Mesenchymal stem cell (in vitro differentiated cells and primary cell): ENCODE results near the gene SRGAP2C.
"Not testable (repeated sequence)": the region's sequence is repeated elsewhere in the genome, so short reads cannot be mapped to it uniquely, and the experiment has no call there.

Experiments used
- DNase-seq: peaks from one replicate; pipeline ENCODE4 v3.0.0-alpha.2; 2013
- H2AFZ ChIP-seq: one replicate; pipeline ENCODE4 v1.6.1; 2013; ENCODE audit warnings: low read depth, mild to moderate bottlenecking, control low read depth, inconsistent platforms, low read length, moderate library complexity
- H2AK5ac ChIP-seq: 2 replicates; pipeline ENCODE4 v1.6.1; 2013; ENCODE audit warnings: low read length, moderate library complexity, mild to moderate bottlenecking, inconsistent platforms; ENCODE audit not compliant: severe bottlenecking
- H2BK120ac ChIP-seq: one replicate; pipeline ENCODE4 v1.6.1; 2013; ENCODE audit warnings: low read depth, mild to moderate bottlenecking, inconsistent platforms, low read length, moderate library complexity
- H2BK12ac ChIP-seq, 2 experiments: one replicate each; pipeline ENCODE4 v1.6.1; 2013; ENCODE audit warnings: inconsistent platforms in 2 of 2, low read length in 2 of 2, mild to moderate bottlenecking in 2 of 2, moderate library complexity in 2 of 2, control low read depth in 1 of 2
- H2BK15ac ChIP-seq: one replicate; pipeline ENCODE4 v1.6.1; 2013; ENCODE audit warnings: mild to moderate bottlenecking, low read depth, inconsistent platforms; ENCODE audit not compliant: poor library complexity, severe bottlenecking
- H2BK5ac ChIP-seq: 2 replicates; pipeline ENCODE4 v1.6.1; 2013; ENCODE audit warnings: low read depth, mild to moderate bottlenecking, low read length, control low read depth, inconsistent platforms; ENCODE audit not compliant: poor library complexity, severe bottlenecking
- H3K14ac ChIP-seq, 2 experiments: one replicate each; pipeline ENCODE4 v1.6.1; 2013; ENCODE audit warnings: inconsistent platforms in 2 of 2, low read length in 2 of 2, control low read depth in 1 of 2, mild to moderate bottlenecking in 1 of 2, moderate library complexity in 1 of 2
- H3K18ac ChIP-seq, 2 experiments: one replicate each; pipeline ENCODE4 v1.6.1; 2013; ENCODE audit warnings: inconsistent platforms in 2 of 2, low read length in 2 of 2, control low read depth in 1 of 2, low read depth in 1 of 2, mild to moderate bottlenecking in 1 of 2
- H3K23ac ChIP-seq, 2 experiments: one replicate each; pipeline ENCODE4 v1.6.1; 2013; ENCODE audit warnings: inconsistent platforms in 2 of 2, low read length in 2 of 2, mild to moderate bottlenecking in 2 of 2, moderate library complexity in 2 of 2, control low read depth in 1 of 2
- H3K27ac ChIP-seq: 2 replicates; pipeline ENCODE4 v1.5.1; 2013; ENCODE audit warnings: mild to moderate bottlenecking, moderate library complexity, low read length, control low read depth, inconsistent platforms; ENCODE audit not compliant: poor library complexity, severe bottlenecking
- H3K27me3 ChIP-seq, 2 experiments: 2 replicates each; pipeline versions ENCODE4 v1.6.1 to v1.7.0; 2013; ENCODE audit warnings: low read length in 2 of 2, mild to moderate bottlenecking in 2 of 2, moderate library complexity in 2 of 2, control low read depth in 1 of 2, inconsistent platforms in 1 of 2; ENCODE audit not compliant: control insufficient read depth in 1 of 2, insufficient read depth in 1 of 2
- H3K36me3 ChIP-seq, 2 experiments: 2 replicates each; pipeline versions ENCODE4 v1.6.1 to v1.7.0; 2013; ENCODE audit warnings: low read length in 2 of 2, control low read depth in 1 of 2, inconsistent platforms in 1 of 2, low read depth in 1 of 2, mild to moderate bottlenecking in 1 of 2; ENCODE audit not compliant: insufficient read depth in 2 of 2, control insufficient read depth in 1 of 2
- H3K4ac ChIP-seq, 2 experiments: one replicate each; pipeline ENCODE4 v1.6.1; 2013; ENCODE audit warnings: inconsistent platforms in 2 of 2, low read length in 2 of 2, mild to moderate bottlenecking in 2 of 2, moderate library complexity in 2 of 2, control low read depth in 1 of 2, low read depth in 1 of 2
- H3K4me1 ChIP-seq: 2 replicates; pipeline ENCODE4 v1.6.1; 2013; ENCODE audit warnings: low read depth, low read length, control low read depth; ENCODE audit not compliant: control insufficient read depth, insufficient read depth
- H3K4me2 ChIP-seq: 2 replicates; pipeline ENCODE4 v1.6.1; 2013; ENCODE audit warnings: low read length, mild to moderate bottlenecking, inconsistent platforms; ENCODE audit not compliant: poor library complexity, severe bottlenecking
- H3K4me3 ChIP-seq, 2 experiments: 2 replicates each; pipeline versions ENCODE4 v1.5.1 to v1.7.0; 2013; ENCODE audit warnings: low read length in 2 of 2, mild to moderate bottlenecking in 2 of 2, control low read depth in 1 of 2, low read depth in 1 of 2; ENCODE audit not compliant: insufficient read depth in 1 of 2
- H3K79me1 ChIP-seq: replicated peaks from 2 replicates; pipeline ENCODE4 v1.6.1; 2013; ENCODE audit warnings: mild to moderate bottlenecking, control low read depth, low read length, inconsistent platforms; ENCODE audit not compliant: poor library complexity, severe bottlenecking
- H3K9ac ChIP-seq: 2 replicates; pipeline ENCODE4 v1.7.0; 2013; ENCODE audit warnings: mild to moderate bottlenecking, low read length, moderate library complexity
- H3K9me3 ChIP-seq: 2 replicates; pipeline ENCODE4 v1.7.0; 2013; ENCODE audit warnings: mild to moderate bottlenecking, low read length; ENCODE audit not compliant: control insufficient read depth
- H4K8ac ChIP-seq: one replicate; pipeline ENCODE4 v1.6.1; 2013; ENCODE audit warnings: inconsistent platforms, mild to moderate bottlenecking, low read length, moderate library complexity
- H4K91ac ChIP-seq: one replicate; pipeline ENCODE4 v1.6.1; 2013; ENCODE audit warnings: mild to moderate bottlenecking, low read length, inconsistent platforms
- WGBS: methylation state at CpG from one replicate; pipeline ENCODE4 v1.1.7; 2013; ENCODE audit warnings: mixed read lengths; 5-methylcytosine and 5-hydroxymethylcytosine counted together

Gene SRGAP2C

GRCh38 chr1:121200232-121200631 lies 15.5 kb downstream of the SRGAP2C start:
- not testable (repeated sequence) for H3K27me3 ChIP-seq, H3K4ac ChIP-seq, H2BK120ac ChIP-seq, H4K91ac ChIP-seq, H3K14ac ChIP-seq, H3K4me3 ChIP-seq, H2BK15ac ChIP-seq, H3K9me3 ChIP-seq, H3K27ac ChIP-seq, H3K4me1 ChIP-seq, H3K79me1 ChIP-seq, H2AK5ac ChIP-seq, H2BK12ac ChIP-seq, H4K8ac ChIP-seq, H3K18ac ChIP-seq, H2AFZ ChIP-seq, H3K9ac ChIP-seq, H2BK5ac ChIP-seq, DNase-seq, H3K4me2 ChIP-seq, H3K23ac ChIP-seq, H3K36me3 ChIP-seq
- WGBS, result no CpG with 5 or more reads among the region's 1 CpG

GRCh38 chr1:121200985-121201981 lies 16.5 kb downstream of the SRGAP2C start:
- H3K4me3 ChIP-seq, H3K18ac ChIP-seq: not testable (repeated sequence)

DNA sequence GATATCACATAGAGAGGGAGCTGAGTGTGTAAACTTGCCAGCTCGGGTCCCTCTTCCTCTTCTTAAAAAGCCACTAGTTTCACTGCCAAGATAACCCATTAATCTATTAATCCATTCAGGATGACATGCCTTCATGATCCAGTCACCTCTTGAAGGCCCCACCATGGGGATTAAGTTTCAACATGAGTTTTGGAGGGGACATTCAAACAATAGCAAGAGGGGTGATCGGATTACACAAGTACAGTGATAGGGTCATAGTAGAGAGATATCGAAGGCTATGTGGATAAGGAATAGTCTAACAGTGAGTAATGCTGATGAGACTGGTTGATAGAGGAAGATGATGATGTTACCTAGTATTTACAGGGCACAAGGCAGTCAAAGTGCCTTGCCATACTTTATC lies 18.2 kb downstream of the SRGAP2C start:
- H3K4me3 ChIP-seq, H2BK15ac ChIP-seq, H3K14ac ChIP-seq, H3K23ac ChIP-seq, H3K79me1 ChIP-seq, H3K36me3 ChIP-seq, H2BK5ac ChIP-seq, H3K9me3 ChIP-seq, H2BK120ac ChIP-seq, H3K4me2 ChIP-seq, H4K8ac ChIP-seq, H2BK12ac ChIP-seq, H2AK5ac ChIP-seq, H3K27ac ChIP-seq, H4K91ac ChIP-seq, H3K18ac ChIP-seq, H2AFZ ChIP-seq, H3K4ac ChIP-seq, H3K27me3 ChIP-seq, H3K9ac ChIP-seq, H3K4me1 ChIP-seq, DNase-seq: not testable (repeated sequence)
- WGBS, result no CpG with 5 or more reads among the region's 3 CpGs

More at GRCh38 chr1:121200985-121201981, 16.5 kb downstream of the SRGAP2C start:
- not testable (repeated sequence) for H3K27me3 ChIP-seq, H3K36me3 ChIP-seq, H2BK15ac ChIP-seq, H3K4me1 ChIP-seq, H4K8ac ChIP-seq, H3K4ac ChIP-seq, H3K79me1 ChIP-seq, H2BK12ac ChIP-seq, H3K9ac ChIP-seq, H4K91ac ChIP-seq, H2AFZ ChIP-seq, H3K23ac ChIP-seq, H3K4me2 ChIP-seq, H3K14ac ChIP-seq, H3K27ac ChIP-seq, H2BK5ac ChIP-seq, H3K9me3 ChIP-seq, H2AK5ac ChIP-seq, H2BK120ac ChIP-seq
- peak; percentile 8 for DNase-seq
- WGBS, result 59% methylated on average over 3 of the region's 13 CpGs

DNA sequence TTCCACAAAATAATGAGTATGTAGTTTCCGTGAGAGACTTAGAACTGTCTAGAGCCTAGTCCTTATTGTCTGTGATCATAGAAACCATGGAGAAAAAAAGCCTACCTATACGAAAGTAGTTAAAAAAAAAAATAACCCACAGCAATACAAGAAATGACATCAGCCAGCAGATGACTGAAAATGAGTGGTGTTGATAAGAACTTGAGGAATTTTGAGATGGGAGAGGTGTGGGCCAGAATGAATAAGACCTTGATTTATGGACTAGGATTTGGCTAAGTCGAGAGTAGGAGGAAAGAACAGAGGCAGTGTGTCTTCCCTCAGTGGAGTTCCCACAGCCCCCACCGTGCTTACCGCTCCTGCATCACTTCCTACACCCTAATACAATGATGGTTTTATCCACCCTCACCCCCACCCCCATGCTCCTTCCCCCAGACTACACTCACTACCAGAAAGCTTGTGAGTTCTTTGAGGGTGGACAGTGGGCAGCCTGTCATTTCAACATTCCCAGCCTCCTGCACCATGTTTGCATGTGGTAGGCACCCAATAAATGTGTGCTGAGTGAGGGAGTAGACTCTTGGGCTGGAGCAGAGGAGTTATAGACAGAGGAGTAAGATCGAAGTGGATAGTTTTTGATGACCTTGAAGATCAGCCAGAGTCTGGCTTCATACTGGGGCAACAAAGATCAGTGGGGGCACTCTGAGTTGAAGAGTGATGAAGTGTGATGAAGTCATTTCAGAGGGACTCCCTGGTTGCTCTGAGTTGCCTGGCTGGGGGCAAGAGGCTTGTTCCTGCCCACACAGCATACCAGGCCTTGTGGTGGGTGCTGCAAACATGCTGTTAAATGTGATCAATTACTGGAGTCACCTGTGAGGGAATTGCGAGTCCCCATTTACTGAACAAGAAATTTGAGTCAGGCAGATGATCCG lies 21.3 kb downstream of the SRGAP2C start:
- H3K18ac ChIP-seq, H2AFZ ChIP-seq, H2BK5ac ChIP-seq, H2BK12ac ChIP-seq, H3K27ac ChIP-seq, H2BK120ac ChIP-seq, H4K91ac ChIP-seq, H3K9me3 ChIP-seq, H3K4me2 ChIP-seq, H2BK15ac ChIP-seq, H3K14ac ChIP-seq, H4K8ac ChIP-seq, DNase-seq, H3K4ac ChIP-seq, H3K36me3 ChIP-seq, H3K9ac ChIP-seq, H2AK5ac ChIP-seq, H3K23ac ChIP-seq, H3K27me3 ChIP-seq, H3K4me3 ChIP-seq, H3K4me1 ChIP-seq, H3K79me1 ChIP-seq: not testable (repeated sequence)
- WGBS, result 100% methylated on average over 1 of the region's 8 CpGs
